Urothelium cell line (cell line): ENCODE measurements around the gene EVX1.

Experiments
- DNase-seq: peaks from one replicate; pipeline ENCODE4 v3.0.0; 2011; ENCODE audit warnings: low spot score, mixed read lengths
- FAIRE-seq: peaks from 2 replicates; lab custom pipeline; 2011; peaks lifted over from hg19 to GRCh38; lab: Jason Lieb, UNC

EVX1 gene

DNA sequence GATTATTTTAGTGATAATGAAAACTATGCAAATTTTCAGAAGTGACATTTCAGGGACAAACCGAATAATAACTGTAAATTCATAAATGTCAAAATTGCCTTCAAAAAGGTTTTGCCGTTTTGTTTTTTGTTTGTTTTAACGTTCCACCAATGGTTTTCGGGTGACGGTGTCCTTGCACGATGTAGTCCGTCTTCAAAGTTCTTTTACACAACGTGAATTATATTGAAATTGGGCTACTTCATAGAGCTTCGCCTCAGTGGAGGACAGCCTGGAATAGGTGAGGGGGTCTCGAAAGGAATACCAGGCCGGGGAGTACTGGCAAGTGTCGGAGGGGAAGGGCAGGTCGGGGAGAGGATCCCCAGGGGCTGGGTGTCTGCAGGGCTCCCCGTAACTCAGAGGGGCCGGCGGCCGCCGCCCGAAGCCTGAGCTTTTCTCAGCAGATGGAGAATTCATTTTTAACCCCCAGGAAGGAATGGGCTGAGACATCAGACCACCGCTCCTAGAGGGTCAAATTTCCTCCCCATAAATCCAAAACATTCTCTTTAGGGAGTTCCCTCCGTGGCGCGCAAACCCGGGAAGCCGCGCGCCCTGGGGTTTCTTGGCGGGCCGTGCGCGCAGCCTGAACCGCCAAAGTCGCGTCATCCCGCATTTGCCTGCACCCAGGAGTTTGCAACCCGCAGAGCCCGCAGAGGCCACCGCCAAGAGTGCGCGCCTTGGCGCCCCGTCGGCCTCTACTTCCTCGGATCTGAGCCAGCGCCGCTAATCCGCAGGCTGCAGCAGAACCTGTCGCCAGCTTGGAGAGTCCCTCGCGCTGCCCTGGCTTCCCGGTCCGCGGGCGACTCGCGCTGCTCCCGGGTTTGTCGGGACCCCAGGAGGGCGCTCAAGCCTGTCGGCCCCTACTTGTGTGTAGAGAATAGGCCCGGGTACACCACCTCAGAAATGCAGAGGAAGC lies 17.3 kb upstream of the EVX1 start:
- FAIRE-seq (no peak), DNase-seq (no peak)

DNA sequence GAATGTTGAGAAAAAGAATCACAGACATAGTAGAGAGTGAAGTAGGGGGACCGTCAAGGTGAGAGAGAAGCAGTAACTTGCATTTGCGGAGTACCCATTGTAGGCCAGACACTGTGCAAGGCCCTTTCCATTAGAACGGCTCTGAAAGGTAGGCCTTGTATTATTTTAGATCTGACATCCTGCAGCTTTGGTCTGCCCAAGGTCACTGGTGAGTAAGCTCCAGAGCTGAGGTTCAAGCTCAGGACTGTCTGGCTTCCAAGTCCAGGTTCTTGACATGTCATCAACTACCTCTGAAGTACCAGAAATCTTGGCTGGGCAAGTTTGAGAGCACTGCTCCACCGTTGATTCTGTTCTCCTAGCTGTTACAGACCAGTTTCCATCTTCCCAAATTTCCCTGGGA lies 13.2 kb upstream of the EVX1 start:
- DNase-seq (no peak), FAIRE-seq (no peak)

DNA sequence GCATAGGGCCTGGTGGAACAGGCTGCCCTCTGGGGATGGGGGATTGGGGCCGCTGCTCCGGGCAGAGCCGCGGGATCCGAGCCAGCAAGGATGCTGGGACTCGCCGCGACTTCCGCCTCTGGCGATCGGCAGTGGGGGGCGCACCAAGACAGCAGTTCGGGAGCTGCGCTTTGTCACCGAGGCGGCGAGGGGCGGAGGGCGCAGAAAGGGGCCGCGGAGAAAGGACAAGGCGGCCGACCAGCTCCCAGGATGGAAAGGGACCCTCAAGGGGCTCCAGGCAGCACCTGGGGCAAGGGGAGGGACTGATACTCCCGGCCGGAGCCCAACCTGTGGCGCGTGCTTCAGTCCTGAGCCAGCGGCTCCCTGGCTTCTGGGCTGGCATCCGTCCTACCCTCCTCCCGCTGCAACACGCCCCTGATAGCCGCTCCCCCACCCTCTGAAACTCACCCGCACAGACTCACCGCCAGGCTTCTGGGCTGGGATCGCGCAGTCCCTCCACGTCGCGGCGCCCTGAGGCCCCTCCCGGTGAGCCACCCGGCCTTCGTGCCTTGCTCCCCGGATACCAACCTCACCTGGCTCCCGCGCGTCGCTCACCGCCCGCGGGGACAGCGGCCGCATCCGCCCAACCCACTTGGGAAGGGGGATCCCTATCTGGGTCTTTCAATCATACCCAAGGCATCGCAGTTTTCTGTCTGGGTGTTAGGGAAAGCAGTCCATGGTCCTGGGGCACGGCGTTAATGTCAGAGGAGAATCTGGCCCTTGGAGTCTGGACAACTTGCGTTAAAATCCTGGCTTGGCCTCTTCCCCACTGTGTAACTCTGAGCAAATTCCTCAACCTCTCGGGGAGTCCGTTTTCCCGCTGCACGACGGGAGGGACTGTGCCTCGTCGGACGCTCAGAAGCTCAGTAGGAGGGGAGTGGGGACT lies 7.0 kb upstream of the EVX1 start:
- DNase-seq = peak; percentile 88
- FAIRE-seq = peak; percentile 94

DNA sequence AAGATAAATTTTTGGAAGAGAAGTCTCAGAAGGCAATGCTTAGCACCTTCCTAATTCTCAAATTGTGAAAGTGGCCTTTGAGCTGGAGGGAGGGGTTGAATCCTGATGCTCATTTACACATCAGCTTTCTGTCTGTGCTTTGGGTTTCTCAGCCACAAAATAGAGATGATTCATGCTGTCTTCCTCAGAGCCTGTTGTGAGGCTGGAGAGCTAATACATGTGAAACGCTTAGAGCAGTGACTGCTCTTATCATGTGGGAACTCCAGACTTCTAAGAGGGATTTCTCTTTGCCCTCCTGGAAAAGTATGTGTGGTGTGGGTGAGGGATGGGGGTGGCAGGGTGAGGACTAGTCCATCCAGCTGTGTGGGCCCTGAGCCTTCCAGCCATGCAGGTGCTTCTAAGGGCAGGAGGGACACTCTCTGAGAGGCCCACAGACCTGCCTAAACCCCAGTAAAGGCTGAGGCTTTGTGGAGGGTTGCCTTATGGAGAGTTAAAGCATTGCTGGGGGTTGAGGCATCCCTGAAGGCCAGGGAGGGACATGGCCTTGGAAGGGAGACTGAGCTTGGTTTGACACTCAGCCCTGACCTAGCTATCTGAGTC lies 4.8 kb upstream of the EVX1 start:
- DNase-seq (peak; percentile 41), FAIRE-seq (peak; percentile 30)

DNA sequence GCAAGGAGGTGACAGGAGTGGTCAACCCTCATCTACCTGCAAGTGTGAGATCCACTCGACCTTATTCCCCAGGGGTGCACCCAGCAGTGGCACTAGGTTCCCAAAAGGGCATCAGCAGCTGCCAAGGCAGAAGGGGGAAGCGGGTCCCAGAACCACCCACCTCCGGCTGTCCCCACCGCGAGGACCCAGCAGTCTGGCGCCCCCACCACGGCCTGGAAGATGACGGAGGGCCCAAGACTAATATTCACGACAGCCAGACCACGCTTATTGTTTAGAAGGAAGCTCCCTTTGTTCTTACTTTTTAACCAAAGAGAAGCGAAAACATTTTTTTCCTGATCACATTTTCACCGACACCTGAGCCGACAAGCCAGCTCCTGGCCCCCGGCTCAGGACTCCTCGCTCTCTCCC lies 3.6 kb upstream of the EVX1 start:
- no peak for FAIRE-seq
- DNase-seq = no peak

DNA sequence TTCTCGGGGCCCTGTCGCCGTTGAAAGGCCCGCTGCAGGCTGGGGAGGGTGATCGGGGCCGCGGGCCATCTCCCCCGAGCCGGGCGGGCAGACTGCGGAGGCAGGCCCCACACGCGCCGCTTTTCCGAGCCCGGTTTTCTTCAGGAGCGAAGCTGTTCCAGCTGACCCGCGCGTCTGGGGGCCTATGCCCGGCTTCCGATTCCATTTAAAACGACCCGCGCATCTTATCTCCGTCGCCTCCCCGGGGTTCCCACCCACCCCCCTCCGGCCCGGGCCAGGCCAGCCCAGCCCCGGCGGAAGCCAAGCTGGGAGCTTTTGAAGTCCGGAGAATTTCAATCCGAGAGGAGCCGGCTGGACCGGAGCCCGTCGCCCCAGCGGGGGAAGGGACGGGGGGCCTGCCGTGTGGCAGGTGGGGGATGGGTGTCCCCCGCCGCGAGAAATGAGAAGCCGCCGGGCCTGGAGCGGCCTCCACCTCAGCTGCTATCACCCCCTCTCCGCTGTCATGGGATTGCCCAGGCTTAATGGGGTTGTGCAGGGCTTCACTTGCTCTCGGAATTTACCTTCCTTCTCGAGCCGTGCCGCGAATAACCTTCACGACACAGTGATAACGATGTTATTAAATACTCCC lies 3.1 kb upstream of the EVX1 start:
- DNase-seq (no peak), FAIRE-seq (no peak)

DNA sequence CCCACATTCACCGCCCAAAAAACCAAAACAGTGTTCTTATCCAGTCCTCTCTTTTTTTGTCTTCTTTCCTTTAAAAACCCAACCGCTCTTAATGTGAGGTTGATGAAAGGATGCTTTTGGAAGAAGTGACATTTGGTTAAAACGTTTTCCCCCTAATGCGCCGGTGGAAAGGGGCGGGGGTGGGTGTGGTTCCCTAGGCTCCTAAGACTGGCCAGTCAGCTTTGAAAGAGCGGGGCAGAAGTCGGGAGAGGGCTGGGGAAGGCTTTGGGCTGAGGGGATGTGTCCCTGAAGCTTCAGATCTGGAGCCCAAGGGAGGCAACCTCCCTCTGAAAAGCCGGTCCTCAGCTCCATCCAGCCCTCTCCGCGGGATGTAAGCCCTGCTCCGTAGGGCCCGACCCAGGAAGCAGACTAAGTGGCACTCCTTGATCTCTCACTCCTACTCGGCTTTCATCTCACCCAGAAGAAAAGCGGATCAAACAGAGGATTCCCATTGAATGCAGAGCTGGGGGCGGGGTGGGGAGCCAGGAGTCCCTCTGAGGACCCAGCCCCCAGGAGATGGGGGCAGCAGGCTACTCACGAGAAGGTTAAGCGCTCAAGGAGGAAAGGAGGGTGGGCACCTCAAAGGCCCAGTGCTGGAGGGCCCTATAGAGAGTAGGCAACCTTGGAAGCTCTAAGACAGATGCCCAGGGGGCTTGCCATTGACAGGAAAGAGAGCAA lies 2.4 kb upstream of the EVX1 start:
- FAIRE-seq (no peak), DNase-seq (no peak)

DNA sequence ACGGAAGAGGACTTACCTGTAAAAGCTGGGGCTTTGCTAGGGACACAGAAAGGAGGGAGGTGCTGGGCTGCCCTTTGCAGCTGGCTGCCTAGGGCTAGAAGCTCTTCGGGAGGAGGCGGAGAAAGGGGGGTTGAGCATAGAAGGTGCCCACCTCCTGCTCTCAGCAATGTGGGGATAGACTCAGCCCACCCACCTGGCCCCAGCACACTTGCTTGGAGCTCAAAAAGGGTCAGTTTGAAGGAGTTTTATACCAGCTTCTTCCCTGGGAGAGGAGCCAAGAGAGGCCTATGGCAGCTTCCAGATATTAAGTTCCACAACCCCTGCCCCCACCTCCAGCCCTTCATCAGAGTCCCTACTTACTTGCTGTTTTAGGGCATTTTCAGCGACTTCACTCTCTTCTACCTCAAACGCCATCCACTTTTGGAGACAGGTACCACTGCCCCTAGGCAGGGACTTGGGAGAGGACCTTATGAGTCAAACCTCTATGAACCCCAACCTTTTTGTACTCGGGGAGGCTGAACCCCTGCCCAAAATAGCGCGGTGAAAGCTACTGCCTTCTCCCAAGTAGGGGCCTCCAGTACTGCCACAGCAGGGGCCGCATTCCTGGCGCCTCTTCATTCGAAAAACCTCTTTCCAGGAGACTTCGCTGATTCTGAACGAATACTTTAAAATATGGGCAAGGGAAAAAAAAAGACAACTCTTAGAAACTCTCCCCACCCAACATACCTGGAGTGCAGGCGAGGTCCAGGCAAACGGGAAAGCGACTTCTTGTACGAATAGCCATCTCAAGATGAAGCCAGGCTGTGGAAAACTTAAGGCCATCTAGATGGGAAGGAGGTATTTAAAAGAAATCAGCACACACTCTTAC lies 1.2 kb upstream of the EVX1 start:
- no peak for FAIRE-seq

DNA sequence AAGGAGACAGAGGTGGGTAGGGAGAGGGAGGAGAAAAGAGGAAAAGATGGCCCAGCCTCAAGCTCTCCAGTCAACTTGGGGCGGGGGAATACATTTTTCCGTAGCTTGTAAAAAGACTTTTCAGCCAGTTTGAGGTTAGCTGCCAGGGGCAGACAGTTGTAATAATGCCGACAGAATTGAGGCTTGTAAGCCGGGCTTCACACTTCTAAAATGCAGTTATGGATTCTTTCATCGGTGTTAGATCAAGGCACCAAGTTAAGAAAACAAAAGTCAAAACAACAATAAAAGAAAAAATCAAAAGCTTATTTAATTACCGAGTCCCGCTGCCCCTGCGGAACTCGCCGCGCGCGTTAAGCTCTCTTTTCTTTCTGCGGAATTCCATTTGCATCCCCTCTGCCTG lies 448 bp upstream of the EVX1 start:
- DNase-seq (no peak), FAIRE-seq (no peak)

More for the DNA sequence above, 1.2 kb upstream of the EVX1 start:
- DNase-seq = no peak

DNA sequence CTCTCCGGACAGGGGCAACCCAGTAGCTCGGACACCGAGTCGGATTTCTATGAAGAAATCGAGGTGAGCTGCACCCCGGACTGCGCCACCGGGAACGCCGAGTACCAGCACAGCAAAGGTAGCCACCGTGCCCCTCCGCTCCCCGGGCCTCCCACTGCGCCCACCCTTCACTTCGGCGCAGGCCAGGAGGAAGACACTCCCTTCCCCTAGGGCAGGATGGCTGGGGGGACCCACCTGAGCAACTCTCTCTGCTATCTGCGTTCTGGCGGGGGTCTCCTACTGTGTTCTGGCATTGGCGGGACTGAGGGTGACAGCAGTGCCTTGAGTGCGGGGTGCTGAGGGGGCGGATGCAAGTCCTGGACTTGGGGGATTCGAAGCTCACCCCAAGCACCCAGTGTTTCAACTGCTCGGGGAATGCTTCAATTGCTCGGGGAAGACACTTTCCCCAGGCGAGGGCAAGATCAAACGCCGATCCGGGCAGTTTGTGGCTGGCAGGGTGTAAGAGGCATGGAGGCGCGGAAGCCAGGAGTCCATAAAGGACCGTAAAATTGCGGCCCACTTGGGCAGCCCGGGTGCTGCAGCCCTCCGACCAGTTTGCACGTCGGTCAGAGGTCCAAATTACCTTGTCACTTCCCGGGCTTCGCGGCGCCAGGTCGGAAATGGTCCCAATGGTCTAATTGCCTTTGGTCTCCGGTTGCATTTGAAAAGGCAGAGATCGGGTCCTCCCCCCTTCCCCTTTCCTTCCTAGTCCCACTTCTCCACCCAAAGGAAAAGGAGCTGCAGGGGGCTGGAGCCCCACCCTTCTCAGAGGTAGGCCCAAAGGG lies 950 bp downstream of the EVX1 start:
- FAIRE-seq = no peak
- DNase-seq = no peak

DNA sequence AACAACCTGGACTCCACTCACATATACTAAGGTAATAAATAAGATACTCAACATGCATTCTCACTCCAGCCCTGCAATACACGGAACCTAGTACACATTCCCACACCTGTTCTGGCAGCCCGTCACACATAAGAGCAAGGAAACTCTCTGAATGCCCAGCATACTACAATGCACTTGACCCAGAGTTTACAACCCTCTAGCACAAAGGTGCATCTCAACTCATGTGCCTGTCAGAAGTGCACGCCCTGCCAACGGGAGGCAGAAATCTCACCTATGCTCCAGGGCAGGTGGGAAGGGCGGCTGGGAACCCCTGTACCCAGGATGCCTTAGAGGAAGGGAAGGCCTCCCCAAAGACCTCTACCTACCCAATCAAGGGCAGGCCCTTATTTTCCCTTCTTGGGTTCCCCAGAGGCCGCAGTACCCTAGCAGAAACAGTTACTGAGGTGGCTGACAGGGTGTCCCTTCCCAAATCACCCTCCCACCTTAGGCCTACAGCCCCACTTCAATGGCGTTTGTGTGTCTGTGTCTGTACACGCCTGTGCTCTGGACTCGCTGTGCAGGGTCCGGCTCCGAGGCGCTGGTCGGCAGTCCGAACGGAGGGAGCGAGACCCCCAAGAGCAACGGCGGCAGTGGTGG lies 2.0 kb downstream of the EVX1 start:
- DNase-seq = no peak

DNA sequence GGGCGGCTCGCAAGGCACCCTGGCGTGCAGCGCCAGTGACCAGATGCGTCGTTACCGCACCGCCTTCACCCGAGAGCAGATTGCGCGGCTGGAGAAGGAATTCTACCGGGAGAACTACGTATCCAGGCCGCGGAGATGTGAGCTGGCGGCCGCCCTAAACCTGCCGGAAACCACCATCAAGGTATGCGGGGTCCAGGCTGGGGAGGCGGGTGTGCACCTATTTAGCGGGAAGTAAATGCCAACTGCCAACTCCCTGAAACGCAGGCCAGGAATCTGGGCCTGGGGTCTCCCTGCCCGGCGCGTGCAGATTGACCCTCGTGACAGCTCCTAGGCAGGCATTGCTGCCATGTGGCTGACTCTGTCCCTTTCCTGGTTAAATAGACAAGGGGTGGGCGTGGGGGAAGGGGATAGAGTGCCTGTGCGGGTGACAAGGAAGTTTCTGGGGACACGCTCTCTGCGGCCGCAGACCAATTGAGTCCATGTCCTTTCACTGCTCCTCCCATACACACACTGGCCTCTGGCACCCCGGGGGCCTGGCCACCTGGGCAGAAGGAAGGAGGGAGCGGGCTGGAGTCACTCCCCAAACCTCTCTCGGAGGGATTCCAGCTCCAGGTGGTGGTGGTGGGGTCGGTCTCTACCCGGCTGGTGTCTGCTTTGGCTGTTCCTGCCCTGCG lies 2.7 kb downstream of the EVX1 start:
- no peak for FAIRE-seq
- DNase-seq = no peak

More for the DNA sequence above, 2.0 kb downstream of the EVX1 start:
- FAIRE-seq = peak; percentile 30

DNA sequence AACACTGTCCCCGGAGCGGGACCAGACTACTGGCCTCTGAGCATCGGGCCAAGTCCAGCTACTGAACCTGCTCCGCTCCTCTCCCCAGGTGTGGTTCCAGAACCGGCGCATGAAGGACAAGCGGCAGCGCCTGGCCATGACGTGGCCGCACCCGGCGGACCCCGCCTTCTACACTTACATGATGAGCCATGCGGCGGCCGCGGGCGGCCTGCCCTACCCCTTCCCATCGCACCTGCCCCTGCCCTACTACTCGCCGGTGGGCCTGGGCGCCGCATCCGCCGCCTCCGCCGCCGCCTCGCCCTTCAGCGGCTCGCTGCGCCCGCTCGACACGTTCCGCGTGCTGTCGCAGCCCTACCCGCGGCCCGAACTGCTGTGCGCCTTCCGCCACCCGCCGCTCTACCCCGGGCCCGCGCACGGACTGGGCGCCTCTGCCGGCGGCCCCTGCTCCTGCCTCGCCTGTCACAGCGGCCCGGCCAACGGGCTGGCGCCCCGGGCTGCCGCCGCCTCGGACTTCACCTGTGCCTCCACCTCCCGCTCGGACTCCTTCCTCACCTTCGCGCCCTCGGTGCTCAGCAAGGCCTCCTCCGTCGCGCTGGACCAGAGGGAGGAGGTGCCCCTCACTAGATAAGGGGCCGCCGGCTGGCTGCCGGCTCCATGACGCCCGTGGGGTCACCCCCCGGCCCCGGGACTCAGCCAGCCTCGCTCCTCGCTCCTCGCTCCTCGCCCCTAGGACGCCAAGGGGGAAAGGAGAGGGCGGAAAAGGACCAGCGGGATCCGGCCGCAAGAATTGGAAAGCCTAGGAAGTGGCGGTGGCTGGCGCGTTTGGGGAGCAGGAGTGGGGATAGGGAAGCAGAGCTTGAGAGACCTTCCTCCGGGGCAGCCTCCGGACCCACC lies 3.4 kb downstream of the EVX1 start:
- DNase-seq = no peak
- FAIRE-seq = no peak

DNA sequence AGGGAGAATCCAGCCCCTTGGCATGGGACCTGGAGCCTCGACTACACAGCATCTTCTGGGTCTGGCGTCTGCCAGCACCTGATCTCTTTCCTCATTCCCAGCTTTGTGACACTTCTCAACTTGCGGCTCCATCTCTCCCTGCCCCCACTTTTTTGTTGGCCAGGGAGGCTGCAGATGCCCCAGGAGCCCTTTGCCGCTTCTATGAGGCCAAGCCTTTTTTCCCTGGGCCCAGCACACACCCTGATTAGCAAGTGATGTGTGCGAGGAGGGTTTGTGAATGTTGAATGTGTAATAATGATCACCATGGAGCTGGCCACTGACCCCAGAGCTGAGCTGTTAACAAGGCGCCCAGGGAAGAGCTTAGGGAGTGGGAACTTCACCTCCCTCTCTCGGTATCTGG lies 4.4 kb downstream of the EVX1 start:
- DNase-seq (no peak), FAIRE-seq (no peak)

DNA sequence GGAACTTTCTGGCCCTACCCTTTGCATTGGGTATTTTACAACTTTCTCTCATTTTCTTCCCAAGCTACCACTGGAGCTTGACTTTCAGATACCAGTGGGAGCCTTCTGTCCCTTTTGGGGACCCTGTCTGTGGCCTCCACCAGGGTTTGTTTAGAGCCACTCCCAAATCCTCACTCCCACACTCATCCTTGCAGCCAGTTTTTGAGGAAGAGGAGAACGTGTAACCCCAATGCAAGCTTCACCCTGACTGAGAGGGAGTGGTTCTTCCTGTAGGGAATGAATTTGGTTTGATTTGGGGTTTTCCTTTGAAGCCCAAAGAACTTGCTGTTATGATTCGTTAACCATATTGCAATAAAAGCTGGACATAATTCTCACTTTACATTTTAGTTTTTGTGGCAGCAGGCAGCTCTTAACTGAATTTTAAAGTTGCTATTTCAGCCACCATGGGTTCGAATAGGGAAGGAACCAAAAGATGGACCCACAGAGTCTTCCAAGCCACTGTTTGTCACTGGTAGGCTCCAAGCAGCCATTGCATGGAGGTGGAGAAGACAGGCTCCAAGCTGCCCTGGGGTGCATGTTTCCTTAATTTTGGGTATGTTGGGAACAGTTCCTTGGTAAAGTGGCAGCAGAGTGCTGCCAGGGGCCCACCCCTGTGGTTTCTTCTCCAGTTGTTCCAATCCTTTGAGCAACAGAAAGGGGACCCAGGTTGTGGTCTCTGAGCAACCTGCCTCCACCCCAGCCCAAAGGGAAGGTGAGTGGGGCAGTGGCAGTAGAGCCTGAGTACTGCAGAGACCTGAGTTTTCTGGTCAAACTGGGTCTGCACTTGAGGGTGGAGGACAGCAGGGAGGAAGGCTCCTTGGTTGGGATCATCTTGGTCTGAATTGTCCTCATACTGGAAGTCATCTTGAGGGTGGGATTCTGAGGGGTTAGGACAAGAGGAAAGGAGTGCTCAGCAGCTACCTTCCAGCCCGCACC lies 5.1 kb downstream of the EVX1 start:
- no peak for FAIRE-seq

More for the DNA sequence above, 5.1 kb downstream of the EVX1 start:
- DNase-seq = no peak
